Esophagus (tissue), 2 donors: ENCODE measurements around the gene ADAMTSL2. TPM values are rescaled to one million over a fixed set of nuclear protein-coding genes. Genes with fewer than 3 reads are reported as not detected.

ENCODE experiments used
- H3K27ac ChIP-seq, 2 donors: one replicate each; pipeline ENCODE4 v1.5.1; 2013; ENCODE audit warnings: low read depth in 2 of 2, mild to moderate bottlenecking in 2 of 2, inconsistent platforms in 1 of 2, low read length in 1 of 2, moderate library complexity in 1 of 2
- H3K27me3 ChIP-seq, 2 donors: one replicate each; pipeline ENCODE4 v1.6.1; 2013; ENCODE audit warnings: low read length in 2 of 2, control low read depth in 1 of 2, mild to moderate bottlenecking in 1 of 2; ENCODE audit not compliant: insufficient read depth in 2 of 2, control insufficient read depth in 1 of 2
- H3K36me3 ChIP-seq, 2 donors: one replicate each; pipeline ENCODE4 v1.6.1; 2013; ENCODE audit warnings: low read length in 1 of 2; ENCODE audit not compliant: control insufficient read depth in 2 of 2, insufficient read depth in 2 of 2
- H3K4me1 ChIP-seq, 2 donors: one replicate each; pipeline ENCODE4 v1.6.1; 2013; ENCODE audit warnings: low read length in 1 of 2; ENCODE audit not compliant: control insufficient read depth in 2 of 2, insufficient read depth in 2 of 2
- H3K4me3 ChIP-seq, 2 donors: one replicate each; pipeline ENCODE4 v1.5.1; 2013; ENCODE audit warnings: low read length in 2 of 2, mild to moderate bottlenecking in 2 of 2, low read depth in 1 of 2, moderate library complexity in 1 of 2
- H3K9me3 ChIP-seq, 2 donors: one replicate each; pipeline ENCODE4 v1.6.1; 2013; ENCODE audit warnings: mild to moderate bottlenecking in 2 of 2, low read depth in 1 of 2, low read length in 1 of 2, moderate library complexity in 1 of 2; ENCODE audit not compliant: control insufficient read depth in 2 of 2, insufficient read depth in 1 of 2
- WGBS, 2 donors: extraction: QIAGEN DNeasy Blood & Tissue Kit; methylation state at CpG; one replicate each; pipeline ENCODE4 v1.1.7; 2013; 5-methylcytosine and 5-hydroxymethylcytosine counted together
- polyA plus RNA-seq, 2 donors: library from polyadenylated mRNA; stranded (reverse); fragments of 200-250 nt; gene quantifications; one replicate each; pipeline ENCODE4 v1.2.3, GENCODE V29; 2013
- donor health status: healthy with polysubstance abuse.
- donor health status: Bipolar disorder and iron deficiency.

ADAMTSL2 gene
- polyA plus RNA-seq, 2 donors = 0.60 to 1.0 TPM

DNA sequence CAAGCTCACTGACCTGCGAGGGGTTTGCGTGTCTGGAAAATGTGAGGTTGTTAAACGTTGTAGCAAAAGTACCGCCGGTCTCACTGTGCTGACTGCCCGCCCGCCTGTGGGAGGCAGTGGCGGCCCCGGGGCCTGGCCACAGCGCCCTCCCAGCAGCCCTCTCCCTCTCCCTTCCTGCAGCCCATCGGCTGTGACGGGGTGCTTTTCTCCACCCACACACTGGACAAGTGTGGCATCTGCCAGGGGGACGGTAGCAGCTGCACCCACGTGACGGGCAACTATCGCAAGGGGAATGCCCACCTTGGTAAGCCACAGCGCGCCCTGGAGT lies 6.2 kb downstream of the ADAMTSL2 start:
- Histone ChIP-seq H3K4me1 (peaks cover 2 to 10% of the 10 kb centered on the region in 2 donors), H3K27me3 (no peaks in the 10 kb centered on the region), H3K27ac (no peak overlapping the region), H3K4me3 (no peak overlapping the region), H3K36me3 (no peaks in the 10 kb centered on the region), H3K9me3 (no peaks in the 10 kb centered on the region)
- 69 to 83% methylated on average over 17 to 18 of the region's 18 CpGs for WGBS, 2 donors

DNA sequence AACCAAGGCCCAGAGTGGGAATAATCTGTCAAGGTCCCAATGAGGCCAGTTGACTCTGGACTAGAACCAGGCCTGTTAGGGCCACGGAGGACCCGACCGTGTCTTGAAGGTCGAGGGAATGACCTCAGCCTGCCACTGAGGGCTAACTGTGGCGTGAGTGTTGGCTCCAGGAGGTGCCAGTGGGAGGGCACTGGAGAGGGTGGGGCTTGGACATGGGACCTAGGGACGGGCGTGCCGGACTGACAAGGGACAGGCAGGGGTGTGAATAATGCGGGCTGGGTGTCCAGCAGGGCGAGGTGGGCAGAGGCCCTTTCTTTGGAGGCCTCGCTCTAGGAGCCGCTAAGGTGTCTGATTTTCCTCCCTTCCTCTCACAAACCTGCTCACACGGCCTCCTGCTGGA lies 7.5 kb downstream of the ADAMTSL2 start:
- H3K9me3 ChIP-seq = no peaks in the 10 kb centered on the region
- peaks cover 5 to 10% of the 10 kb centered on the region in 2 donors for H3K4me1 ChIP-seq
- no peak overlapping the region for H3K4me3 ChIP-seq
- no peaks in the 10 kb centered on the region for H3K27me3 ChIP-seq
- no peak overlapping the region for H3K27ac ChIP-seq
- WGBS, 2 donors = 80 to 82% methylated on average over 13 of the region's 13 CpGs
- no peaks in the 10 kb centered on the region for H3K36me3 ChIP-seq

DNA sequence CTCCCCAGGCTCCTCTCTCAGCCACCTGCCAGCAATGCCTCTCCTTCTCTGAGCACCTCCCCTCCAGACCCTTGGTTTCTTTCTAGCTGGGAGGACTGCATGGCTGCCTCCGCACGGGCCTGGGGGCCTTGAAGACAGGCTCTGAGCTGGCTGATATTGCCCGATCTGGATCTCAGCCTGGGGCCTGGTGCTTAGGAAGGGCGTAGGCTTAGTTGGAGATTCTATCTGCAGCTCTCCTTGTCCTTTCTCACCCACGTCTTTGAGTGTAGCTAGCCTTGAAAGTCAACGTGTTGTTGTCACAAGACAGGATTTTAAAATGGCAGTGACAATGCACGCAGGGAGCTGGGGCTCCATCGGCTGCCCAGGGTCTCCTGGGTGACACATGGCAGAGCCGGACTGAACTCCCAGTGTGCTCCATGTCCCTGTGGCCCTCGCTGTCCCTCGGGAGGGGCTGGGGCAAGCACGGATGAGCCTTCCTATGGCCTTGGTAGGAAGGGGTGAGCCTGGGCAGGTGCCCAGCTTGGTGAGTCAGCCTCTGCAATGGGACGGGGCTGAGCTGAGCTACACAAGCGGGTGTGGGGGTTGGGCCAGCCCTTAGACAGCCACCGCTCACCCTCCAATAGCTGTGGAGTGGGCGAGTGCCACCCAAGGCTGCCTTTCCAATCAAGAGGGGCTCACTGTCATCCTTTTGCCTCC lies 9.4 kb downstream of the ADAMTSL2 start:
- Histone ChIP-seq H3K4me3 (no peak overlapping the region), H3K27me3 (no peaks in the 10 kb centered on the region), H3K4me1 (peaks cover 3 to 5% of the 10 kb centered on the region in 2 donors), H3K27ac (no peak overlapping the region), H3K9me3 (no peaks in the 10 kb centered on the region), H3K36me3 (no peaks in the 10 kb centered on the region)
- WGBS, 2 donors = 79 to 80% methylated on average over 16 of the region's 16 CpGs

DNA sequence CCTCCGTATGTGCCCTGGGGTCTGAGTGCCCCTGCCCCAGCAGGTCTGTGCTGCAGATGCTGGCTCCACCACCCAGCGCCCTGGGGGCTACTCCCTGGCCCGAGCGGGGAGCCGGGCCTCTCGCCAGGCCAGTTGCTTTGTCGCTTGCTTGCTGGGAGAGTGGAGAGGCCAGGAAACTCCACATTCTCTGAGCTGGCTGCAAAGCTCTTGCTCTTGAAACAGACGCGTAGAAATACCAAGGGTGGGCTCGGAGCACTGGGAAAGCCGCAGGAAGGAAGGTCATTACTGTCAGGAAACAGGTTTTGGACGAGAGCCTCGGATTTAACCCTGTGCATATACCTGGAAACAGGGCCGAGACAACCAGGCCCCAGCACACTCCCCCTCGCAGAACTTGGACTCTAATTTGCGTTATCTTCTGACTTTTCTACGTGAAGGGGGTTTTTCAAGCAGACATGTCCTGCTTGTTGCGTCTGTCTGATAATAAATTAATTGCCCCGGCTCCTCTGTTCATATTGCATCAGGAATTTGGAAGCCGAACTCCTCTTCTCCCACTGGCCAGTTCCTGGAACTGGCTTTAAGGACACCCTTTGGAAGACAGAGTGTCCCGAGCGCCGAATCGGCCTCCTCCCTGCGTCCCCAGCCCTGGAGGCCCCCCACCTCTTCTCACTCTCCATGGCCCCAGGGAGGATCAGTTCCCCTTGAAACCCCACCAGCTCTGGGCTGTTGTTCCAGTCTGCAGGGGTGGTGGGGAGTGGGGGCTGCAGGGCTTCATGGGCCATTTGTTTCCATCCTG lies 11.2 kb downstream of the ADAMTSL2 start:
- H3K4me1 ChIP-seq = peaks cover 3 to 5% of the 10 kb centered on the region in 2 donors
- whole genome bisulfite sequencing, 2 donors = 59% methylated on average over 25 of the region's 25 CpGs
- H3K36me3 ChIP-seq = no peaks in the 10 kb centered on the region
- no peaks in the 10 kb centered on the region for H3K9me3 ChIP-seq
- H3K4me3 ChIP-seq = no peak overlapping the region
- no peak overlapping the region for H3K27ac ChIP-seq
- H3K27me3 ChIP-seq = no peaks in the 10 kb centered on the region

DNA sequence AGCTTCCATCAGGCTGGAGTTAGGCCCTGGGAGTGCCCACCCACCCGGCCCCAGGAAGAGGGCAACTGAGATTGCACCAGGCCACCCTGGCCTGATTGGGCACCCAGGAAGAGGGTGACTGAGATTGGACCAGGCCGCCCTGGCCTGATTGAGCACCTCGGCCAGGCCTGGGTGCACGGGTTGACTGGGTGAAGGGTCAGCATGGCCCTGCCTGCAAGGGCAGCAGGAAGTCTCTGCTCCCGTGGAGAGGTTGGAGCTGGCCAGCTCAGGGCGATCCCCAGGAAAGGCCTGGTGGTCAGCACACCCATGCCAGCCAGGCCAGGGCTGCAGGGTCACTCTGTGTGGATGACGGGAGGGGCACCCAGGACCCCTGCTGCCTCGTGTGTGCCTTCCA lies 11.8 kb downstream of the ADAMTSL2 start:
- WGBS, 2 donors = 69 to 75% methylated on average over 8 of the region's 8 CpGs
- no peaks in the 10 kb centered on the region for H3K27me3 ChIP-seq
- H3K36me3 ChIP-seq = no peaks in the 10 kb centered on the region
- H3K27ac ChIP-seq = no peak overlapping the region
- H3K9me3 ChIP-seq = no peaks in the 10 kb centered on the region
- no peak overlapping the region for H3K4me3 ChIP-seq
- peaks cover 3 to 5% of the 10 kb centered on the region in 2 donors for H3K4me1 ChIP-seq

DNA sequence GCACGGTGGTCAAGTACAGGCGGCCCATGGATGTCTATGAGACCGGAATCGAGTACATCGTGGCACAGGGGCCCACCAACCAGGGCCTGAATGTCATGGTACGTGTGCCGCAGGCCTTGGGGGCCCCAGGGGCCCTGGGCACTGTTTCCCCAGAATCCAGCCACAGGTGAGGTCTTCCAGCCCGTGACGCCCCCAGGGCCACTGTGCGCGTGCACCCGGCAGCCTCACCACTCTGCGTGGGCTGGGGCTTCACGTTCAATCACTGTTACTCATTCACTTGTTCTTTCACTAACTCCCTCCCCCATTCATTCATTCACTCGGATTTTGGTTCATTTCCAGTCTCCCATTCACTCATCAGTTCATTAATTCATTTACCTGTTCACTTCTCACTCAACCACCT lies 12.6 kb downstream of the ADAMTSL2 start:
- 77 to 82% methylated on average over 15 of the region's 15 CpGs for WGBS, 2 donors

DNA sequence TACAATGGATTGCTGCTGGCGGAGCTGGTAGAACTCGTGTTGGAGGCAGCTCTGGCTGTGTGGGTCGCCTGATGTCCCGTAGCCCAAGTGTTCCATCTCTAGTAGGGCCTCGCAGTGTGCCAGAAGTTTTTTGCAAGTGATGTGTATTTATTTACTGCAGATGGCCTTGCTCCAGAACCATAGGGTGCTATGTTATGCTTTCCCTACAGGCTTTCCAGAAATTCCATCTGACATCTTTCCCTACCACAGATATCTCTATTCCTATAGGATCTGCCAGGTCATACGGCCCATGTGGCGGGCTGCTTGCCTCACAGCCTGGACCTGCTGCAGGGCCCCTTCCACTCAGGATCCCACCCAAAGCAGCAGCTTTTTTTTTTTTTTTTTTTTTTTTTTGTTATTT lies 16.9 kb downstream of the ADAMTSL2 start:
- 77 to 82% methylated on average over 7 of the region's 7 CpGs for WGBS, 2 donors
- H3K9me3 ChIP-seq = no peaks in the 10 kb centered on the region
- peaks cover 0 to under 1% of the 10 kb centered on the region in 2 donors for H3K4me1 ChIP-seq
- H3K4me3 ChIP-seq = no peak overlapping the region
- H3K27me3 ChIP-seq = no peaks in the 10 kb centered on the region
- no peak overlapping the region for H3K27ac ChIP-seq
- H3K36me3 ChIP-seq = no peaks in the 10 kb centered on the region

More for the DNA sequence above, 12.6 kb downstream of the ADAMTSL2 start:
- Histone ChIP-seq H3K27ac (no peak overlapping the region), H3K4me3 (no peak overlapping the region), H3K9me3 (no peaks in the 10 kb centered on the region), H3K36me3 (no peaks in the 10 kb centered on the region), H3K4me1 (peaks cover 3 to 5% of the 10 kb centered on the region in 2 donors), H3K27me3 (no peaks in the 10 kb centered on the region)

DNA sequence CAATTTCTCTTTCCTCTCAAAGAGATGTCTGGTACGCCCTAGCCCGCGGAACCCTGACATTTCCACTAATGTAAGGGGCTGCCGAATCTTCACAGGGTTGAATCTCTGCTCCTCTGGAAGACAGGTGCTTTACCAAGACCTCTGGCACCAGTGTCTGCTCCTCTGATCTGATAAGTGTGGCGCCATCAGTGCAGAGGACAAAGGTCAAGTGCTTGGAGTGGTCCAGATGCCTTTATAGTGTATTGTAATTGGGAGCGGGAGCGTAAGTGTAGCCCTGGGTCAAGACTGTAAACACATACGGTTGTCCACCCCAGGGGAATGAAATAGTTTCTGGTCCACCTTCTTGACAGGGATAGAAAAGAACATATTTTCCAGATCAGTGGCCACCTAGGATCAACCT lies 17.7 kb downstream of the ADAMTSL2 start:
- Histone ChIP-seq H3K36me3 (no peaks in the 10 kb centered on the region), H3K27me3 (no peaks in the 10 kb centered on the region), H3K27ac (no peak overlapping the region), H3K4me3 (no peak overlapping the region), H3K9me3 (no peaks in the 10 kb centered on the region), H3K4me1 (no peaks in the 10 kb centered on the region)
- WGBS, 2 donors = 93% methylated on average over 8 of the region's 8 CpGs

DNA sequence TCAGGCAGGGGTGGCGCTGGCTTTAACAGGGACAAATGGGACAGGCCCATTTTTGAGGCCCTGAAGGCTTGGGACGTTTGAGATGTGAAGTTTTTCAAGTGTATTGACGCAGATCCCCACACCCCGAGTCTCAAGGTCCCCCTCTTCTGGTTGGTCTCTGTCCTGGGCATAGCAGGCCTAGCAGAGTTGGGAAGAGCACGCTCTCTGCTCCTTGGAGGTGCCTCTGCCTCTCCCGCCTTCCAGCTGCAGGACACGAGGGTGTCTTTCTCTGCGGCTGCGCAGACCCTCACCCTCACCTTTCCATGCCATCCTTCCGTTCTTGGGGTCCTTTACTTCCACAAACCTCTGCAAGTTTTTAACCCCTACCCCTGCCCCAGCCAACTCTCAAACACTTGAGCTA lies 18.6 kb downstream of the ADAMTSL2 start:
- Histone ChIP-seq H3K36me3 (no peaks in the 10 kb centered on the region), H3K27ac (no peak overlapping the region), H3K4me1 (no peaks in the 10 kb centered on the region), H3K27me3 (no peaks in the 10 kb centered on the region), H3K4me3 (no peak overlapping the region), H3K9me3 (no peaks in the 10 kb centered on the region)
- WGBS, 2 donors = 83 to 87% methylated on average over 10 of the region's 10 CpGs
